ENCODE results near the gene KRT23.

GRCh38 chr17:40914075-40914855 is 23.2 kb downstream of the KRT23 start:
- TF ChIP-seq CTCF (IDR thresholded peaks at IDR 0.05; ENCODE audit: insufficient read depth, low read length): no peak
- TF ChIP-seq GABPA (IDR thresholded peaks at IDR 0.05; ENCODE audit: low read depth): no peak
- no peak for TF ChIP-seq REST (IDR thresholded peaks at IDR 0.05; ENCODE audit: insufficient replicate concordance, low read depth)
- no peak for TF ChIP-seq POLR2AphosphoS5 (IDR thresholded peaks at IDR 0.05; ENCODE audit: low read depth)
- no peak for TF ChIP-seq SPI1 (IDR thresholded peaks at IDR 0.05; ENCODE audit: borderline replicate concordance, low read depth)

Data from HL-60 (cell line).